ENCODE results near the gene FILIP1L.

FILIP1L gene

GRCh38 chr3:100002599-100003350 is 111.5 kb downstream of the FILIP1L start:
- Histone ChIP-seq H3K36me3 (no peaks in the 10 kb centered on the region), H3K27ac (no peak overlapping the region)
- no peak for TF ChIP-seq CTCF (IDR thresholded peaks at IDR 0.05)

GRCh38 chr3:100001526-100002270 is 112.6 kb downstream of the FILIP1L start:
- Histone ChIP-seq H3K9me3 (no peaks in the 10 kb centered on the region), H3K4me3 (ENCODE audit: low read depth in 1 of 2, low read length in 1 of 2) (no peak overlapping the region), H3K27me3 (no peaks in the 10 kb centered on the region), H3K4me1 (ENCODE audit: control insufficient read depth in 1 of 2, insufficient read depth in 1 of 2, low read depth in 1 of 2, low read length in 1 of 2) (no peaks in the 10 kb centered on the region), H3K36me3 (no peaks in the 10 kb centered on the region), H3K27ac (no peak overlapping the region)
- TF ChIP-seq CTCF (IDR thresholded peaks at IDR 0.05) = no peak

More at GRCh38 chr3:100002599-100003350, 111.5 kb downstream of the FILIP1L start:
- H3K4me1 ChIP-seq (ENCODE audit: control insufficient read depth in 1 of 2, insufficient read depth in 1 of 2, low read depth in 1 of 2, low read length in 1 of 2) = no peaks in the 10 kb centered on the region
- H3K27me3 ChIP-seq = no peaks in the 10 kb centered on the region
- no peaks in the 10 kb centered on the region for H3K9me3 ChIP-seq
- no peak overlapping the region for H3K4me3 ChIP-seq (ENCODE audit: low read depth in 1 of 2, low read length in 1 of 2)

- no peak overlapping the region for H3K4me3 ChIP-seq (ENCODE audit: low read depth in 1 of 2, low read length in 1 of 2)
- H3K27ac ChIP-seq = no peak overlapping the region
- H3K4me1 ChIP-seq (ENCODE audit: control insufficient read depth in 1 of 2, insufficient read depth in 1 of 2, low read depth in 1 of 2, low read length in 1 of 2) = no peaks in the 10 kb centered on the region
- no peaks in the 10 kb centered on the region for H3K36me3 ChIP-seq
- no peaks in the 10 kb centered on the region for H3K27me3 ChIP-seq
- no peak for TF ChIP-seq CTCF (IDR thresholded peaks at IDR 0.05)
- no peaks in the 10 kb centered on the region for H3K9me3 ChIP-seq
Measured at GRCh38 chr3:100001083-100001482, 113.2 kb downstream of the FILIP1L start.

GRCh38 chr3:99999536-99999935 is 114.8 kb downstream of the FILIP1L start:
- H3K27ac ChIP-seq = no peak overlapping the region
- no peaks in the 10 kb centered on the region for H3K27me3 ChIP-seq
- no peak for TF ChIP-seq CTCF (IDR thresholded peaks at IDR 0.05)
- H3K36me3 ChIP-seq = no peaks in the 10 kb centered on the region
- no peak overlapping the region for H3K4me3 ChIP-seq (ENCODE audit: low read depth in 1 of 2, low read length in 1 of 2)
- no peaks in the 10 kb centered on the region for H3K9me3 ChIP-seq
- H3K4me1 ChIP-seq (ENCODE audit: control insufficient read depth in 1 of 2, insufficient read depth in 1 of 2, low read depth in 1 of 2, low read length in 1 of 2) = no peaks in the 10 kb centered on the region

- Histone ChIP-seq H3K4me3 (ENCODE audit: low read depth in 1 of 2, low read length in 1 of 2) (no peak overlapping the region), H3K4me1 (ENCODE audit: control insufficient read depth in 1 of 2, insufficient read depth in 1 of 2, low read depth in 1 of 2, low read length in 1 of 2) (no peaks in the 10 kb centered on the region), H3K27me3 (no peaks in the 10 kb centered on the region), H3K36me3 (no peaks in the 10 kb centered on the region), H3K27ac (no peak overlapping the region), H3K9me3 (no peaks in the 10 kb centered on the region)
- TF ChIP-seq CTCF (IDR thresholded peaks at IDR 0.05) = no peak
Measured at GRCh38 chr3:99997293-99997692, 117.0 kb downstream of the FILIP1L start.

All from neutrophil (primary cell).